ENCODE data around the gene ALPI. TPM values are rescaled to one million over a fixed set of nuclear protein-coding genes. Genes with fewer than 3 reads are reported as not detected.
"Not testable (repeated sequence)": the region's sequence is repeated elsewhere in the genome, so short reads cannot be mapped to it uniquely, and the experiment has no call there.

Gene ALPI
- not detected for total RNA-seq

DNA sequence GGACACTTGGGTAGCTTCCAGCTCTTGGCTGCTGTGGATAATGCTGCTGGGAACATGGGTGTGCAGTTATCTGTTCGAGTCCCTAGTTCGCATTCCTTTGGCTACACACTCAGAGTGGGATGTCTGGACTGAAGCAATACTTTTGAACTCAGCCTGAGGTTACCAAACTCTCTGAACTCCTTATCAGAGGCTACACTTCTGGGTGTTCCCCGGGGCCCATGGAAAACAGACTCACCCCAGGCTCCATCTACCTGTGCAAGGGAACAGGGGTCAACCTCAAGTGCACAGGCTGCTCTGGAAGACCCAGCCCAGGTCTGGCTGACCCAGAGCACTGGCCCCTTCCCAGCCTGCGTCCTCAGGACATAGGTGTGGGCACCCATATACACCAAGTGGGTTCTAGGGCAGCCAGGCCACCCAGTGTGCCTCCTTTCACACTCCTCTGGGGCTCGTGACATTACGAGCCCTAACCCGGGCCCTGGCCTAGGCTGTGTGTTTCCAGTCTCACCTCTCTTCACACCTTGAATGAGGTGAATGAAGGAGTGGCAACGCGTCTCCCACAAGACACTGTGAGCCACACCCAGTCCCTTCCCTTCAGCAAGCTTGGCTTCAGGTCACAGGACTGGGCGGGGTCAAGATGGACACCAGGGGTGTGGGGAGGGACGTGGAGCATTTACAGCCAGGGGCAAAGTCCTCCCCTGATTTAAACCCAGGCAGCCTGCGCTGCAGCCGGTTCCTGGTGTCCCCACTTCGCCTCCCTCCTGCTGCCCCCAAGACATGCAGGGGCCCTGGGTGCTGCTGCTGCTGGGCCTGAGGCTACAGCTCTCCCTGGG lies at the start of gene ALPI:
TSS of gene ALPI (plus strand) at position 728 of the 830 bp plus-strand sequence. CDS start at position 775, 47 bp downstream.
- Mint-ChIP-seq H3K27ac (no peak within 1 kb of the TSS), H3K9me3 (no peaks in the 10 kb centered on the region), H3K36me3 (no peaks in the 10 kb centered on the region), H3K4me3 (no peak within 1 kb of the TSS), H3K4me1 (ENCODE audit: low read depth) (no peaks in the 10 kb centered on the region), H3K27me3 (peaks cover 11% of the 10 kb centered on the region)
- intact Hi-C loops (cut with micrococcal nuclease), result no loop called here
- ChIA-PET POLR2A (no interaction called here), CTCF (no interaction called here)
- no peak for DNase-seq

DNA sequence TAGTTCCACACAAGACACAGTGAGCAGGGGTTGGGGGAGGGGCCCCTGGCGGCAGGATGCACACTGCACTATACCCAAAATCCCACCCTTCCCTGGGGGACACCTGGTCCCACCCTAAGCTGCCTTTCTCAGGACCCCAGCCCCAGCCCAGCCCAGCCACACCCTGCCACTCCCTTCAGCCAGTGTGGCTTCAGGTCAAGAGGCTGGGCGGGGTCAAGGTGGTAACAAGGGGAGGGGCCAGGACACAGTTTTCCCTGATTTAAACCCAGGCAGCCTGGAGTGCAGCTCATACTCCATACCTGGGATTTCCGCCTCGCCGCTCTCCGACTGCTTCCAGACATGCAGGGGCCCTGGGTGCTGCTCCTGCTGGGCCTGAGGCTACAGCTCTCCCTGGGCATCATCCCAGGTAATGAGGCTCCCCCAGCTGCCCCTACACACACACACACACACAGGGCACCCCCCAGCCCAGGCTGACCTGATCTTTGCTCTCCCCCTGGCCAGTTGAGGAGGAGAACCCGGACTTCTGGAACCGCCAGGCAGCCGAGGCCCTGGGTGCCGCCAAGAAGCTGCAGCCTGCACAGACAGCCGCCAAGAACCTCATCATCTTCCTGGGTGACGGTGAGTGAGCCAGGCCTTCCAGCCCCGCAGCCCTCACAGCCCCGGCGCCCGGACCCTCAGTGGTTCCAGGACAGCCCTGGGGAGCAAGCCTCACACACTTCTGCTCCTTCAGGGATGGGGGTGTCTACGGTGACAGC lies 49.2 kb upstream of the ALPI start, which contains the start of gene ALPG:
TSS of gene ALPG (plus strand) at position 289 of the 755 bp plus-strand sequence. CDS start at position 340, 51 bp downstream.
- no peaks in the 10 kb centered on the region for H3K9me3 Mint-ChIP-seq
- ChIA-PET CTCF (no interaction called here), POLR2A (no interaction called here)
- H3K4me3 Mint-ChIP-seq, result no peak within 1 kb of the TSS
- peaks cover 3% of the 10 kb centered on the region for H3K27me3 Mint-ChIP-seq
- H3K4me1 Mint-ChIP-seq (ENCODE audit: low read depth), result no peaks in the 10 kb centered on the region
- DNase-seq, result no peak
- intact Hi-C loops (cut with micrococcal nuclease), result no loop called here
- H3K27ac Mint-ChIP-seq, result no peak within 1 kb of the TSS
- H3K36me3 Mint-ChIP-seq, result no peaks in the 10 kb centered on the region

DNA sequence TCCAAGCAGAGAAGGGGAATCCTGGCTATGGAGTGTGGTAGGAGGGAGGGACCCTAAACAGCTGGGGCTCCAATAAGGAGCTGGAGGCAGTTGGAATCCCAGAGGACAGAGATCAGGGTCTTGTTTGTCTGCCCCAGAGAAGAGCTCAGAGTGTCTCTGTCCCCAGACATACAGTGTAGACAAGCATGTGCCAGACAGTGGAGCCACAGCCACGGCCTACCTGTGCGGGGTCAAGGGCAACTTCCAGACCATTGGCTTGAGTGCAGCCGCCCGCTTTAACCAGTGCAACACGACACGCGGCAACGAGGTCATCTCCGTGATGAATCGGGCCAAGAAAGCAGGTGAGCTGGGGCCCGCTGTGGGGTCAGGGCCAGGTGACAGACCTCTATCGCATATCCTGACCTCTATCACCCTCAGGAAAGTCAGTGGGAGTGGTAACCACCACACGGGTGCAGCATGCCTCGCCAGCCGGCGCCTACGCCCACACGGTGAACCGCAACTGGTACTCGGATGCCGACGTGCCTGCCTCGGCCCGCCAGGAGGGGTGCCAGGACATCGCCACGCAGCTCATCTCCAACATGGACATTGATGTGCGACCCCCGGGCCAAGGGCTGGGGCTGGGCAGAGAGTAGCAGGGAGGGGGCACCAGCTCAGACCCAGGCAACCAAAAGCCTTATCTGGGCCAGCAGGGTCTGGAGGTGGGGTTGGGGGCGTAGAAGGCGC lies 48.4 kb upstream of the ALPI start:
- H3K4me3 Mint-ChIP-seq; H3K27me3 Mint-ChIP-seq; H3K36me3 Mint-ChIP-seq; H3K4me1 Mint-ChIP-seq (ENCODE audit: low read depth); CTCF ChIA-PET; DNase-seq; H3K9me3 Mint-ChIP-seq; POLR2A ChIA-PET; intact Hi-C loops (cut with micrococcal nuclease); H3K27ac Mint-ChIP-seq: not testable (repeated sequence)

DNA sequence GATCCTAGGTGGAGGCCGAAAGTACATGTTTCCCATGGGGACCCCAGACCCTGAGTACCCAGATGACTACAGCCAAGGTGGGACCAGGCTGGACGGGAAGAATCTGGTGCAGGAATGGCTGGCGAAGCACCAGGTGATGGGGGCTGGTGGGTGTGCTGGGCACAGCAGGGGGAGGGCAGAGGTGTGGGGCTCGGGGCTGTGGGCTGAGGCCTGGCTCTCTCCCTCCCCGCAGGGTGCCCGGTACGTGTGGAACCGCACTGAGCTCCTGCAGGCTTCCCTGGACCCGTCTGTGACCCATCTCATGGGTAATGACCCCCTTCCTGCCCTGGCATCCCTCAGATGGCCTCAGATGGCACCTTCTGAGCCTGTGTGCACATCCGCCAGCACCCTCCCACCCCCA lies 47.7 kb upstream of the ALPI start:
- H3K27me3 Mint-ChIP-seq; intact Hi-C loops (cut with micrococcal nuclease); DNase-seq; H3K9me3 Mint-ChIP-seq; H3K27ac Mint-ChIP-seq; H3K4me1 Mint-ChIP-seq (ENCODE audit: low read depth); POLR2A ChIA-PET; H3K4me3 Mint-ChIP-seq; H3K36me3 Mint-ChIP-seq; CTCF ChIA-PET: not testable (repeated sequence)

DNA sequence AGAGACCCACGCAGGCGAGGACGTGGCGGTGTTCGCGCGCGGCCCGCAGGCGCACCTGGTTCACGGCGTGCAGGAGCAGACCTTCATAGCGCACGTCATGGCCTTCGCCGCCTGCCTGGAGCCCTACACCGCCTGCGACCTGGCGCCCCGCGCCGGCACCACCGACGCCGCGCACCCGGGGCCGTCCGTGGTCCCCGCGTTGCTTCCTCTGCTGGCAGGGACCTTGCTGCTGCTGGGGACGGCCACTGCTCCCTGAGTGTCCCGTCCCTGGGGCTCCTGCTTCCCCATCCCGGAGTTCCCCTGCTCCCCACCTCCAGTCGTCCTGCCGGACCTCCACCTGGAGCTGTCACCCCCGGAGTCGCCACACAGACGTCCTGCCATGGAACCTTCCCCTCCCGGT lies 46.3 kb upstream of the ALPI start:
- intact Hi-C loops (cut with micrococcal nuclease); H3K27ac Mint-ChIP-seq; CTCF ChIA-PET; POLR2A ChIA-PET; DNase-seq; H3K4me3 Mint-ChIP-seq; H3K9me3 Mint-ChIP-seq; H3K36me3 Mint-ChIP-seq: not testable (repeated sequence)
- Mint-ChIP-seq H3K27me3 (peaks cover 13% of the 10 kb centered on the region), H3K4me1 (ENCODE audit: low read depth) (peaks cover 13% of the 10 kb centered on the region)

DNA sequence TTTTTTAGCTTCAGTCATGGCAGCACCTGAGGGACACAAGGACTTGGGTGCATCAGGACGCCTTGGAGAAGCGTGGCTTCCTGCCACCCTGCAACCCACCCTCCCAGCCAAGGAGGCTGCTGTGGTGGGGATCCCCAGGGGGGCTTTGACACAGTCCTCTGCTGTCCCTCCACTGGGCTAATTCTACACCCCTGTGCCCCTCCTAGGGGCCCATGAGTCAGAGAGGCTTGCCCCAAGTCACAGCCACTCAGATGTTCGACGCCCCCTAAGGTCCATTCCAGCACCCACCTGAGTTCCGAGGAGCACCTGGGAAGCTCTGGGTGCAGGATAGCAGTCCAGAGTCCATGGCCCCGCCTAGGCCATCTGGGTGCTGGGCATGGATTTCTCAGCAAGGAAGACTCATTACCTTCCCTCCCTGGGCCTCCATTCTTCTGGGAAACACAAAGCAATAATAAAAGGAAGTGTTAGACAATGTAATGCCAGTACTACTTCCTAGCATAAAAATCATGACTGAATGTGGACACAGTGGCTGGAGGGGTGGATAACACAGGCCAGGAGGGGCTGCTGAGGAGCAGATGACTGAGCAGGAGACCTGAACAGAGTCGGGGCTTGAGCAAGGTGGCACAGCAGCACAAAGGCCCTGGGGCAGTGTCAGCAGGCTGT lies 45.6 kb upstream of the ALPI start:
- Mint-ChIP-seq H3K27ac (no peak overlapping the region), H3K4me1 (ENCODE audit: low read depth) (peaks cover 13% of the 10 kb centered on the region), H3K36me3 (no peaks in the 10 kb centered on the region), H3K4me3 (no peak overlapping the region), H3K9me3 (no peaks in the 10 kb centered on the region), H3K27me3 (peaks cover 13% of the 10 kb centered on the region)
- no peak for DNase-seq
- intact Hi-C loops (cut with micrococcal nuclease), result no loop called here
- POLR2A ChIA-PET, result no interaction called here
- CTCF ChIA-PET, result no interaction called here

DNA sequence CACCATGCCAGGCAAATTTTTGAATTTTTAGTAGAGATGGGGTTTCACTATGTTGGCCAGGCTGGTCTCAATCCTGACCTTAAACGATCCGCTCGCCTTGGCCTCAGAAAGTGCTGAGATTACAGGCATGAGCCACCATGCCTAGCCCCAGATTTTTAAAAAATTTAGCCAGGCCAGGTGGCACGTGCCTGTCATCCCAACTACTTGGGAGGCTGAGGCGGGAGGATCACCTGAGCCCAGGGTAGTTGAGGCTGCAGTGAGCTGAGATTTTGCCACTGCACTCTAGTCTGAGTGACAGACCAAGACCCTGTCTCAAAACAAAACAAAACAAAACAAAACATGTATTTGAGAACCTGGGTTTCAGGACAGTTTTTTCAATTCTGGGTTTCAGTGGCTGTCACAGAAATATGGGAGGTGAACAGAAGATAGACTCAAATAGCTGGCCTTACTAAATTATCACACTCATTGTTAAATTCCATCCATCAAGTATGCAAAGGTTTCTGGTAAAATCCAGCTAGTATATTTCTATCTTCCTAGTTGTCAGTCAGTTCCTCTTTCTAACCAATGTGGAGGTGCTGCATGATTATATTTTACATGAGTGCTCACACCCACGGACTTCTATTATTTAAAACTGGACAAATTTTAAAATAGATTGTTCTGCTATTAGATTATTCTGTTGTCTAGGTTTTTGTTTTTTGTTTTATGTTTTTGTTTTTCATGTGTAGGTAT lies 43.9 kb upstream of the ALPI start:
- H3K36me3 Mint-ChIP-seq, result no peaks in the 10 kb centered on the region
- intact Hi-C loops (cut with micrococcal nuclease), result no loop called here
- H3K27ac Mint-ChIP-seq, result no peak overlapping the region
- CTCF ChIA-PET, result no interaction called here
- H3K4me3 Mint-ChIP-seq, result no peak overlapping the region
- H3K9me3 Mint-ChIP-seq, result no peaks in the 10 kb centered on the region
- H3K27me3 Mint-ChIP-seq, result peaks cover 13% of the 10 kb centered on the region
- POLR2A ChIA-PET, result no interaction called here
- peaks cover 13% of the 10 kb centered on the region for H3K4me1 Mint-ChIP-seq (ENCODE audit: low read depth)
- no peak for DNase-seq

DNA sequence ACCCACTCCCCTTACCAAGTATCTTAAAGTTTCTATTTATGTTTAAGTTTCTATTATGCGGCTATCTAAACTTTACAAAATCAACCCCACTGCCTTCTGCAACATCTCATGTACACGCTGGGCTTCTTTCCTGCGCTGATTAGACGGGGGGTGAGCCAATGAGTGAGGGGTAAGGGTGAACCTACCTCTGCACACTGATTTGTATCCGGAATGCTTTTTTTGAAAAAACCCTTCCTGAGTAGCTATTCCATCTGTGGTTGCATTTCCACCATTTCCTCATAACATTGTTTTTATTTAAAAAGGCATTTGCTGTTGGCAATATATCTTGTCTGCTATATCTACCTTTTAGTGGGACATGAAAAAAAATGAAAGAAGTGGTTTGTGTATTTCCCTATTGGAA lies 43.0 kb upstream of the ALPI start:
- H3K4me1 Mint-ChIP-seq (ENCODE audit: low read depth), result peaks cover 13% of the 10 kb centered on the region
- POLR2A ChIA-PET, result no interaction called here

DNA sequence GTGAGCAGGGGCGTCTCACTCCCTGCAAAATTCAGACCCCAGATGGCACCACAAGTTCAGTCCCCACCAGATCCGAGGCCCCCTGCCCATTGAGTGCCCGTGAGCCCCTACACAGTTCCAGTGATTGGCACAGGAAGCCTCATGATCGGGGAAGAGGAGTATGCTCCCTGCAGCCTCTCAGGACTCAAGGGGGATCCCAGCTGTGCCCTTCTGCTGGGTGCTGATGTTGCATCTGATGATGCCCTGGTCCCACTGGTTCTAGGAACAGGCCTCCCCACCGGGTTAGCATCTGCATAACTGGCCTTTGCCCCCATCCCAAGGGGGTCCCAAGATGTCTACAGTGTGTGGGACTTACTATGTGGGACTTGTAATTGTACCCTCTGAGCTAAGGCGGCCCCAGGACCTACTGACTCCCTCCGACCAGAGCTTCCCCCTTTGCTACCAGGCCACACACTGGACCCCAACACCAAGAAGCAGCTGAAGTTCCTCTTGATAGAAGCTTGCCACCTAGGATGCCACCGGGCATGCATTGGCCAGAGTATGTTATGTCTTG lies 40.7 kb upstream of the ALPI start:
- Mint-ChIP-seq H3K9me3 (no peaks in the 10 kb centered on the region), H3K36me3 (no peaks in the 10 kb centered on the region), H3K27ac (no peak overlapping the region), H3K4me1 (ENCODE audit: low read depth) (peaks cover 20% of the 10 kb centered on the region), H3K4me3 (no peak overlapping the region), H3K27me3 (peaks cover 25% of the 10 kb centered on the region)
- CTCF ChIA-PET, result interaction anchor here (0.9 kb wide), 1 partner anchor 25 kb away, joined by 3 read pairs; no protein-coding TSS in a partner anchor
- POLR2A ChIA-PET, result no interaction called here
- intact Hi-C loops (cut with micrococcal nuclease), result no loop called here
- no peak for DNase-seq

More for the DNA sequence above, 43.0 kb upstream of the ALPI start:
- Mint-ChIP-seq H3K36me3 (no peaks in the 10 kb centered on the region), H3K4me3 (no peak overlapping the region), H3K27ac (no peak overlapping the region), H3K27me3 (peaks cover 14% of the 10 kb centered on the region), H3K9me3 (no peaks in the 10 kb centered on the region)
- CTCF ChIA-PET, result interaction anchor here (1.1 kb wide), 1 partner anchor 24 kb away, joined by 4 read pairs; no protein-coding TSS in a partner anchor
- intact Hi-C loops (cut with micrococcal nuclease), result no loop called here
- DNase-seq, result no peak

DNA sequence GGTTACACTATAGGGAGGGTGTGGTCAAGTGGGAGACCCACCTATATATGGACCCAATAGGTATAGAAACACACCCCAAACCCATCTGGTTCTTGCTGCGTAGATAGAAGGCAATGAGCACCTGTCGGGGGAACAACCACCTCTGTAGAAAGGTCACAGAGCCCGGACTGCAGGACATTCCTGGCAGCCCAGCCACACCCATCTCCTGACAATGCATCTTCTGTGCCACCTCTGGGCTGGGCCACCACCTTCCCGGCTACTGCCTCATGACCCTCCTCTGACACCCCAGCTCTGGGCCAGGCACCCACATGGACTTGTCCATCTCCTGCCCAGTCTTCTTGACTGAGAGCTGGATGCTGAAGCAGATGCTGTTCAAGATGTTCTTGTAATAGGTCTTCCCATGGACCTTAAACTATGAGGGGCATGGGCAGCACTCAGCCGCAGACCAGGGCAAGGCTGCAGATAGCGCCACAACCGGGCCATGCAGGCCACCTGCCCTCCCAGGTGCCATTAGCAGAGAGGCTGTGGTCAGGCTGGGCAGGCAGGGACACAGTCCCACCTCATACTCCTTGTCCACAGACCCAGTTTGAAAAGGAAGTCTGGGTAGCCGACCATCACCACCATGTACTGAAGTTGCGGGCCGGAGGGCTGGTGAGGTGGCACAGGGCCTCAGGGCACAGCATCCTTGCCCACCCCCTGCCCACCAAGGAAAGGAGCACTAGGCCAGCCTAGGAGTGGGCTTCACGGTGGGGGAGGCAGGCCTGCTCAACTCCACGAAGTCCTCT lies 40.0 kb upstream of the ALPI start:
- Mint-ChIP-seq H3K27ac (no peak overlapping the region), H3K36me3 (no peaks in the 10 kb centered on the region), H3K4me3 (no peak overlapping the region), H3K27me3 (peaks cover 28% of the 10 kb centered on the region), H3K9me3 (no peaks in the 10 kb centered on the region), H3K4me1 (ENCODE audit: low read depth) (peaks cover 24% of the 10 kb centered on the region)
- DNase-seq, result no peak
- CTCF ChIA-PET, result interaction anchor here (0.9 kb wide), 1 partner anchor 24 kb away, joined by 3 read pairs; no protein-coding TSS in a partner anchor
- POLR2A ChIA-PET, result no interaction called here
- intact Hi-C loops (cut with micrococcal nuclease), result no loop called here
